GM18870 (cell line): ENCODE results near the gene KRTAP20-1.

Experiments used
- ATAC-seq: cut with Tn5 transposase; IDR thresholded peaks from one replicate; pipeline ENCODE4 v1.9.1; 2021; ENCODE audit warnings: moderate library complexity; ENCODE audit not compliant: unreplicated experiment

The KRTAP20-1 gene

GRCh38 chr21:30616125-30616524 lies at the start of gene KRTAP20-1:
TSS of gene KRTAP20-1 (plus strand) at chr21:30616425. CDS start at chr21:30616455, 30 bp downstream.
- no peak for ATAC-seq

GRCh38 chr21:30567617-30568016 lies 48.6 kb upstream of the KRTAP20-1 start:
- no peak for ATAC-seq

- no peak for ATAC-seq
These were observed 38.5 kb upstream of the KRTAP20-1 start for GRCh38 chr21:30577766-30578165.

GRCh38 chr21:30579346-30579745 lies 36.9 kb upstream of the KRTAP20-1 start:
- ATAC-seq, result no peak

GRCh38 chr21:30580132-30580531 lies 36.1 kb upstream of the KRTAP20-1 start:
- no peak for ATAC-seq

GRCh38 chr21:30582870-30583269 lies 33.4 kb upstream of the KRTAP20-1 start:
- no peak for ATAC-seq

- no peak for ATAC-seq
These were observed 25.9 kb upstream of the KRTAP20-1 start, which contains the start of gene KRTAP22-2 for GRCh38 chr21:30590297-30590696. TSS of gene KRTAP22-2 (minus strand) at chr21:30590397.

- ATAC-seq, result no peak
These were observed 24.1 kb upstream of the KRTAP20-1 start, which contains the start of gene KRTAP6-3 for GRCh38 chr21:30592140-30592539. TSS of gene KRTAP6-3 (plus strand) at chr21:30592440. CDS start at chr21:30592446, 6 bp downstream.

GRCh38 chr21:30598802-30599201 lies 17.4 kb upstream of the KRTAP20-1 start, which contains the start of gene KRTAP6-2:
TSS of gene KRTAP6-2 (minus strand) at chr21:30598902. CDS start at chr21:30598874, 28 bp downstream.
- no peak for ATAC-seq

- ATAC-seq, result no peak
These were observed 15.4 kb upstream of the KRTAP20-1 start, which contains the start of gene KRTAP22-1 for GRCh38 chr21:30600787-30601186. TSS of gene KRTAP22-1 (plus strand) at chr21:30601087.

- ATAC-seq, result no peak
These were observed 10.3 kb upstream of the KRTAP20-1 start for GRCh38 chr21:30605968-30606367.

GRCh38 chr21:30612132-30612531 lies 4.1 kb upstream of the KRTAP20-1 start:
- ATAC-seq, result no peak

- ATAC-seq, result no peak
These were observed 2.4 kb upstream of the KRTAP20-1 start, which contains the start of gene KRTAP6-1 for GRCh38 chr21:30613836-30614235. TSS of gene KRTAP6-1 (minus strand) at chr21:30613930. CDS start at chr21:30613904, 26 bp downstream.

GRCh38 chr21:30615199-30615598 lies 1.0 kb upstream of the KRTAP20-1 start:
- no peak for ATAC-seq

GRCh38 chr21:30620080-30620479 lies 3.9 kb downstream of the KRTAP20-1 start:
- ATAC-seq, result no peak

GRCh38 chr21:30620522-30620921 lies 4.3 kb downstream of the KRTAP20-1 start, which contains the start of gene KRTAP20-4:
TSS of gene KRTAP20-4 (plus strand) at chr21:30620627.
- ATAC-seq, result no peak

GRCh38 chr21:30623362-30623761 lies 7.1 kb downstream of the KRTAP20-1 start:
- ATAC-seq, result no peak

GRCh38 chr21:30625449-30626165 lies 9.4 kb downstream of the KRTAP20-1 start:
- no peak for ATAC-seq

GRCh38 chr21:30628109-30628508 lies 11.9 kb downstream of the KRTAP20-1 start:
- no peak for ATAC-seq

GRCh38 chr21:30629200-30629599 lies 13.0 kb downstream of the KRTAP20-1 start:
- no peak for ATAC-seq

GRCh38 chr21:30634906-30635305 lies 18.7 kb downstream of the KRTAP20-1 start, which contains the start of gene KRTAP20-2:
TSS of gene KRTAP20-2 (plus strand) at chr21:30635206. CDS start at chr21:30635264, 58 bp downstream.
- ATAC-seq, result no peak

- ATAC-seq, result no peak
These were observed 22.5 kb downstream of the KRTAP20-1 start for GRCh38 chr21:30638686-30639085.
